DMS79 treated with DMSO at 0.1 percent for 48 hours (cell line): Measurements from ENCODE around the gene DTL.

Experiments
- DNase-seq: peaks from one replicate; lab custom pipeline; 2025; lab: John Stamatoyannopoulos, UW

DTL gene

GRCh38 chr1:212132025-212132424 is 96.5 kb downstream of the DTL start:
- no peak for DNase-seq

- no peak for DNase-seq
Observed at GRCh38 chr1:212133319-212133718, 97.8 kb downstream of the DTL start.

- DNase-seq = no peak
Observed at GRCh38 chr1:212135166-212135565, 99.6 kb downstream of the DTL start.

GRCh38 chr1:212137854-212138253 is 102.3 kb downstream of the DTL start:
- DNase-seq = no peak

- DNase-seq = no peak
Observed at GRCh38 chr1:212138457-212138856, 102.9 kb downstream of the DTL start.

- DNase-seq = peak; percentile 88
Observed at GRCh38 chr1:212139526-212140135, 104.1 kb downstream of the DTL start.

GRCh38 chr1:212141404-212141803 is 105.9 kb downstream of the DTL start:
- DNase-seq = no peak

GRCh38 chr1:212142883-212143530 is 107.5 kb downstream of the DTL start:
- no peak for DNase-seq

GRCh38 chr1:212147581-212148033 is 112.1 kb downstream of the DTL start:
- peak; percentile 97 for DNase-seq

- DNase-seq = no peak
Observed at GRCh38 chr1:212149566-212149965, 114.0 kb downstream of the DTL start.

GRCh38 chr1:212152308-212152693 is 116.8 kb downstream of the DTL start:
- no peak for DNase-seq

GRCh38 chr1:212152869-212153268 is 117.3 kb downstream of the DTL start:
- no peak for DNase-seq

- no peak for DNase-seq
Observed at GRCh38 chr1:212153635-212154034, 118.1 kb downstream of the DTL start.
